ENCODE data around the gene SQOR.
A peak's percentile ranks its signal among the peaks of the same experiment; 100 is the strongest.

Gene SQOR

GRCh38 chr15:45664451-45664850 is 29.6 kb downstream of the SQOR start:
- no peak for DNase-seq

GRCh38 chr15:45665261-45665660 is 30.4 kb downstream of the SQOR start:
- no peak for DNase-seq

GRCh38 chr15:45666119-45666875 is 31.5 kb downstream of the SQOR start:
- no peak for DNase-seq

- DNase-seq = no peak
Measured at GRCh38 chr15:45667002-45667401, 32.2 kb downstream of the SQOR start.

GRCh38 chr15:45668386-45668785 is 33.6 kb downstream of the SQOR start:
- DNase-seq = no peak

GRCh38 chr15:45669422-45669821 is 34.6 kb downstream of the SQOR start:
- no peak for DNase-seq

GRCh38 chr15:45670091-45670490 is 35.3 kb downstream of the SQOR start:
- no peak for DNase-seq

- DNase-seq = no peak
Measured at GRCh38 chr15:45670511-45670910, 35.7 kb downstream of the SQOR start.

GRCh38 chr15:45674677-45675076 is 39.8 kb downstream of the SQOR start:
- no peak for DNase-seq

GRCh38 chr15:45677797-45678196 is 43.0 kb downstream of the SQOR start:
- DNase-seq = no peak

- no peak for DNase-seq
Measured at GRCh38 chr15:45678459-45679178, 43.8 kb downstream of the SQOR start.

- DNase-seq = no peak
Measured at GRCh38 chr15:45684533-45684932, 49.7 kb downstream of the SQOR start.

GRCh38 chr15:45689616-45690015 is 54.8 kb downstream of the SQOR start:
- no peak for DNase-seq

GRCh38 chr15:45690581-45691260 is 55.9 kb downstream of the SQOR start:
- no peak for DNase-seq

- no peak for DNase-seq
Measured at GRCh38 chr15:45701108-45701507, 66.3 kb downstream of the SQOR start.

GRCh38 chr15:45702041-45702440 is 67.2 kb downstream of the SQOR start:
- DNase-seq = no peak

- DNase-seq = no peak
Measured at GRCh38 chr15:45703670-45704328, 69.0 kb downstream of the SQOR start.

GRCh38 chr15:45704329-45705249 is 69.8 kb downstream of the SQOR start:
- DNase-seq = no peak

- DNase-seq = peak; percentile 81
Measured at GRCh38 chr15:45705510-45706473, 71.0 kb downstream of the SQOR start.

- DNase-seq = no peak
Measured at GRCh38 chr15:45710657-45711056, 75.8 kb downstream of the SQOR start.
